COLO829 (cell line): ENCODE measurements around the gene CACNA2D3.

Experiments
- DNase-seq: peaks from one replicate; pipeline ENCODE4 v3.0.0; 2012; ENCODE audit warnings: low spot score

Gene CACNA2D3

DNA sequence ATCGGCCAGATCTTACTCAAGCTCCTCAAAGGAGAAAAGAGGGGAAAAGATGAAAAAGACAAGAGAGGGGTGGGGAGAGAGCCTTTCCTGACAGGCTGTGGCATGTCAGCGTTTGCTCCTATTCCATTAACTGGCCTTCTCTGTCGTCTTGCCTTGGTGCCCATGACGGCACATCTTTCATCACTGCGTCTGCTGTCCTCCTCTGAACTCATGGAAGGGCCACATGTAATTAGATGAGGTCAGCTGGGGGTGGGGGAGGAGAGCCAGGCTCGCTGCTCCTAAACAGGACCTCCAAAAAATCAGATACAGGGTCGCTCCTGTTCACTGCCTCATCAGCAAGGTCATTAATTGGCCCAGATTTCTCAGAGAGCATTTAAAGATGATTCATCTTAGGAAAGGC, 755.8 kb downstream of the CACNA2D3 start:
- DNase-seq = no peak

DNA sequence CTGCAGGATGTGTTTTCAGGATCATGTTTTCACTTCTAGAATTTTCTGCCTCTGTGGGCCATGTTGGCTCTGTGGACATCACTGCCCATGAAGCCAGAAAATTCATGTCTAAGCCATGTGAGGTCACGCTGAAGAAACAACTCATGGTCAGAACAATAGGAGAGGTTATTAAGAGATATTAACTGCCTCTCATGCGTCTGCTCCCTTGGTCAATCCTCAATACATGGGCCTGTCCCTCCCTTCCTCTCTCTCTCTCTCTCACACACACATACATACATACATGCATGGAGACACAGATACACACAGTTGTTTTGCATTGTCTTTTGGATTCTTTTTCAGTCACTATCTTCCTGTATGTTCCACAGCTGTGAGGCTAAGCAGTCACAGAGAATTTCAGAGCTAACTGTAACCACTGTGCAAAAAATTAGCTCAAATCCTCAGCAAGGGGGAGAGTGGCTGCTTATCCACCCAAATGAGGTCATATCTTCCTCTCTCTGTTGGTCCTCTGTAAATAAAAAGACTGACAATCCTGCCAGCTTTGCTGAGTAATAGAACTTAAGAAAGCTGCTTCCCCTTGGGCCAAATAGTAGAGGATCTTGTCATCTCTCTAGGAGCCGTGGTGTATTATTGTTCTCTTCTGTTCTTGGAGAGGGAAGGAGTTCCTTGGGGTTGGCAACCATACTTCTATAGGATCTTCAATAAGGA, 759.9 kb downstream of the CACNA2D3 start:
- no peak for DNase-seq

DNA sequence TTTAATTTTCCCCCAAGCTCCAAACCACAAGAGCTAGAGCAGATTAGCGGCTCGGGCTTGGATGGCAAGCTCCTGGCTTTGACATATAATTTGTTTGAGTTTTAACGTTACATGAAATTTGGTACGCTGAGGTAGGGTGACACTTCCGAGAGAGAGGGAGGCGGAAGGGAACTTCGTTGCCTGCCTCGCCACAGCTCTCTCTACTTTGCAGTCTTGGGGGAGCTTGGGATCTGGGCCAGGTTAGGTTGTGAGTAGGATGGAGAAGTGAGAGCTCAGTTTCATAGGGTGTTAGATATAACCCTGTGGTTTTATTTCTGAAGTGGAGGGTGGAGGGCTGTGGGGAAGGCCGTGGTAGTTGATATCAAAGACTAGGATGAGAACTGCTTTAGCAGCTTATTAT, 765.8 kb downstream of the CACNA2D3 start:
- DNase-seq = no peak

DNA sequence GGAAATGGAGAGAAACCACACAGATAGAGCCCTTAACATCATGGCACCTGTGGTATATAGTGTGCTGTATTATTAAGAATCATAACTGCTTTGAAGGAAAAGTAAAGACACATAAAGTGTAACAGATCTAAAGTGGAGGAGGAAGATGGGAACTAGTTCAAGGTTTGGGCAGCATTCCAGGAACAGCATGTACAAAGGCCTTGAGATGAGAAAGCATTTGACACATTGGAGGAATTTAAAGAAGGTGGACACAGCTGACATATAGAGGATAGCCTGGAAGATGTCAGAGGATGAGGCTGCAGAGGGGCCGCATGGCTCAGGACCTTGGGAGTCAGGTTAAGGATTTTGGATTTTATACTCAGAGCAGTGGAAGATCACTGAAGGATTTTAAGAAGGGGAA, 766.5 kb downstream of the CACNA2D3 start:
- no peak for DNase-seq

- DNase-seq = no peak
Observed at GRCh38 chr3:54889731-54890130, 767.4 kb downstream of the CACNA2D3 start.

GRCh38 chr3:54891540-54891897, 769.2 kb downstream of the CACNA2D3 start:
- DNase-seq = peak; percentile 73

DNA sequence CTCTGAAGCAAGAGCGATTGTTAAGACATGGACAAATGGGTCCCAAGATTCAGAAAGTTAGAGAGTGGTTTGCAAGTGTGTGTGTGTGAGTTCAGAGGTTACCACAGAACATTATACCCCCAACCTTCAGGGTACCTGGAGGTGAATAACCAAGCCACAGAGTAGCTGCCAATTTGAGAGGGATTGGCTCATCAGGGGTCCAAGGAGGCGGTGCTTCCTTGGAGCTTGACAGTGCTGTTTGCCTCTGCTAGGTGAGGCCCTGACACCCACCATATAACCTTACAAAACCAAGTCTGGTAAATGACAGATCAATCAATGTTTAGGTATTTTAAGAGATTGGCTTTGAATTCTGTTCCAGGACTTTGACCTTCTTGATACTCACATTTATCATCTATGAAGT, 769.8 kb downstream of the CACNA2D3 start:
- DNase-seq = no peak

GRCh38 chr3:54895613-54896012, 773.3 kb downstream of the CACNA2D3 start:
- DNase-seq = no peak

DNA sequence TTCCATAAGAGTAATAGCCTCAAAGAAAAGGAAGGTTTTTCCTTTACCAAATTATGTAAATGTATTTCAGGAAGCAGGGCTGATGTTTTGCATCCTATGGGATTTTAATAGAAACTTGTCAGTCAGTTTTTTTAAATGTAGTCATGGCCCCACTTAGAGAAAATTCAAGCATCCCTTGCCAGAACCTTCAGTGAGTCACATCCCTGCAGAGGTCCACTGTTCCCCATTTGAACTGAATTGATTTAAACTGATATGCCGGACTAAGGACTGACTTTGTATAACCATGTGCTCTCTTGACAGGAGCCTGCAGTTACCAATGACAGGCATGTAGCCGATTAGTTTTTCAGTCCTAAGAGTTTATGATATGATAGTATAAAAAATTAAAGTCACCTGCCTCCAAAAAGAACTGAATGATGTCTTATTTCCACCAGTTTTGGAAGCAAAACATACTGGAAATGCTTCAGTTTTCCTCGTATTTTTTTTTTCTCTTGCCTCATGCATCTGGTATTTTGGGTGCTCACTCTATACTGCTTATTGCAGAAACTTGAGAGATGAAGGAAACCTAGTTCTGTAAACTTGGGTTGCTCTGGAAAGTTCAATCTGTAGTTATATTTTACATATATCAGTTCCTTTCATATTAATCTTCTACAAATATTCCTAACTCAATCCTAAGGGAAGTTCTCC, 774.8 kb downstream of the CACNA2D3 start:
- no peak for DNase-seq

- DNase-seq = no peak
Observed at GRCh38 chr3:54899273-54899672, 776.9 kb downstream of the CACNA2D3 start.

GRCh38 chr3:54900838-54901591, 778.7 kb downstream of the CACNA2D3 start:
- DNase-seq = no peak

DNA sequence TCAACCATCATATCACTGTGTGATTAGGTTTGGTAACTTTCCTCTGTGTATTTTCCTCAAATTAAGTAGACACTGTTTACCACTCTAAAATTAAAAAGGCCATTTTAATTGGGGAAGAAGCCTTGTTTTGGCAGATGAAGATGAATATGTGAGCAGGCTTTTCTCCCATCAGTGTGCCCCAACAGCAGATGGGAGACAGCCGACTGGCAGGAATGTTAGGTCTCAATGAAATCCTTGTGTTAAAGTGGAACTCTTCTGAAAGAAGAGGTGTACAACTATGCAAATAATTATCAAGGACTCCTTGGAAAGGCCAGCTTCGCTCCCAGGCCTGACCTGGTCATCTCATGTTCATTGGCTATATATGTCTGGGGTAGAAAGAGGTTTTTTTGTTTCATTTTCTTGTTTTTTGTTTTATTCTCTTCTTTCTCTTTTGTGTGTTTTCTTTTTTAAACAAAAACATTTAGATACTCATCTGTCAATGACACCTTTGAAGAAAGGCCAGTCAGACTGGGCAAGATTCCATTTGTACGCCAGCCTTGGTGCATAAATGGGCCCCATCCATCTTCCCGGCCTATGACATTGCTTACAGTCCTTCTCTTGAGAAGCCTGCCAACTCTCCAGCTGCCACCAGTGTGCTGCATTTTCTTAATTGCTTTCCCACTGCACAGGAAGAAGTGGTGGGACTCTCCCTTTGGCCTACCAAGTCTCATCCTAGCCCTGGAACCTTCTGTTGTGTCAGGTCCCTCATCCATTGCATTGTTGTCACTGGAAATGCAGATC, 779.7 kb downstream of the CACNA2D3 start:
- DNase-seq = no peak

DNA sequence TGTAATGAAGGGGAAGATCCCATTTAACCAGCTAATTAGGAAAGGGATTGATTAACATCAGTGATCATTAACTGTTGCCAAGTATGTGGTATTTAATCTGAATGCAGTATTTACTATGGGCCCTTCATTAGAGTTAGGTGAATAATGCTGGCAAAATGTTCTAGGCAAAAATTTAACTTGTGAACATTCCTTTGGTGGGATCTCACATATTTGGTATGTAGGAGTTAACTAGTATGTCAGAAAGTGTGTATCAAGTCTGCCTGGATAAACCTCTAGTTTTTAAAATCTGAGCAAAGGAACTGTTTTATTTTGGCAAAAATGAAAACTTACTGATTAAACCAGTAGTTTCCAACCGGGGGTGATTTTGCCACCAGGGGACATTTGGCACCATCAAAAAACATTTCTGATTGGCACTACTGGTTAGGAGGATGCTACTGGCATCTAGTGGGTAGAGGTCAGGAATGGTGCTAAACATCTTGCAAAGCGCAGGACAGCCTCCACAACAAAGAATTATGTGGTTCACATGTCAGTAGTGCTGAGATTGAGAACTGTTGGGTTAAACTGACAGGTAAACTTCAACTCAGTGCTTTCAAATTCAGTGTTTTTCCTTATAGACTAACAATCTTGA, 783.0 kb downstream of the CACNA2D3 start:
- DNase-seq = no peak

DNA sequence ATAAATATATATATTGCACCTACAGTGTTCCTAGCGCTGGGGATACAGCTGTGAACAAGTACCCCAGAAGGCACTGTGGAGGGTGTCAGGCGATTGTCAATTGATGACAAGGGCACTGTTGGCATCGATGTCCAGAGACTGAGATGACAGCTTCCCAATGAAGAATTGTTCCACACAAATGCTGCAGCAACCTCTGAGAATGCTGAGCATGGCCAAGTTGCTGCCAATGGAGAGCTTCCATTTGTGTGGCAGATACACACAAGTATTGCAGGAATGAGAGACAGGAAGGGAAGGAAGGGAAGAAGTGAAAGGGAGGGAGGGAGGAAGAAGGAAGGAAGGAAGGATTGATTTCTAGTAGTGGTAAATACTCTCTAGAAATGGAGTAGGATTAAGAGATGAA, 783.6 kb downstream of the CACNA2D3 start:
- no peak for DNase-seq

DNA sequence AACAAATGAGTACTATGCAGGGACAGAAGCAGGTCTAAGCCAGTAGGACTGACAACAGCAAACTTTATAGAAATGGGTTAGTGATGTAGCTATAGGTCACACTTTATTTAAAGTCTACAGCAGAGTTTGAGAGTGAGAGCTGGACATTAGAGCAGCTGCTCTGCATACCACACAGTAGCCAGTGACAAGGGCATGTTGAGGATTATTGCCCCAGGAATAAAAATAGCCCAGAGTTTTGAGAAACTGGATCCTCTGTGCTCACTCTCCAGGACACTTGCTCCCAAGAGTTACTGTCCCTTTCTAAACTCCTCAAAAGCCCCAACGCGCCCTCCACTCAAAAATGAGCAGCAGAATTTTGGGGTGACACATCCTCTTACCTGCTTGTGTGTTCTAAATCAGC, 784.4 kb downstream of the CACNA2D3 start:
- DNase-seq = no peak

- DNase-seq = no peak
Observed at GRCh38 chr3:54909191-54909590, 786.8 kb downstream of the CACNA2D3 start.

DNA sequence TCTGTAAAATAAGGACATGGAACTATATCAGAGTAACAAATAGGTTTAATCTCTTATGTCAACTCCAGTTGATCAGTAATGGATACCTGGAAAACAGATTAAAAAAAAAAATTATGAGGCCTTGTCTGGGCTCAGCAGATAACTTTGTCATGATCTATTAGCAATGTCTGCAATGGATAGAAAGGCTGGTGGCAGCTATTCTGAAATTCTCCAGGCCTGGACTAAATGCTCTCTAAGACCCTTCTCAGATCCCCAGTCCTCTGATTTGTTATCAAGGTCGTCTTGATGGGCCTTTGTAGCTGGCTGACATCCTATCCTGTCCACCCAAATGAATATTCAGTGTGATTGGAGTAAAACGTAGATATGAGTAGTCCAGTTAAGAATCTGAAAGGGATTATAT, 791.8 kb downstream of the CACNA2D3 start:
- no peak for DNase-seq

GRCh38 chr3:54915181-54915580, 792.8 kb downstream of the CACNA2D3 start:
- no peak for DNase-seq

DNA sequence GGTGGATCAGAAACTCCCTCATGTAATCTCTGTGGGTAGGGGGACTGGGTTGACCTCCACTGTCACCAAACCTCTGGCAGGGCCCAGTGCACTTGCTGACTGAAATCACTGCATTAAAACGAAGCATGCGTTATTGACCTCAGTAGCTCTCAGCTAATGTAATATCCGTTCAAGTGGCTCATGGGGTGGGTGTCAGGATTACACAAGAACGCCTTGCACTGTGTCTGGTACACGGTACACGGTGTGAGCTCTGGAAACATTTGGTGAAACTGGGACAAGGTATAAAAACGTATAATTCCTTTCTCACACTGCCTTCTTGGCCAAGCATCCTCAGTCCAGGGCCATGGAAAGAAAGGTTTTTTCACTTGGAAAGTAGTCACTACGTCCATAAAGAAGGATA, 793.6 kb downstream of the CACNA2D3 start:
- DNase-seq = no peak

DNA sequence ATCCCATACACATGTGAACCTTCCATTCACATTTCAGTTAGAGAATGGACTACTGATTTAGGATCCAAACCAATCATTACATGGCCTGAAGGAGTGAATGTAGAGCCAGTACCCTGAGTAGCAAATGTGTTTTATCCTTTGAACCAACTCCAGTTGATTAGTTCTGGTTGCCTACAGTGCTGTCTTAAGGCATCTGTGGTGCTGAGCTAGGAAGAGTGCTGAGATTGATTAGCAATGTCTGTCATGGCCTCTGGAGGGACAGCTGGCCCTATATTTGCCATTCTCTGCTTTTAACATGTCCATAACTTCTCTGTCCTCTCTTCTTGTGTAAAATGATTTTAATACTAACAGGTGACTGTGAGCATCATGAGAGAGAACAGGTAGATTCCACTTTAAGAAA, 794.4 kb downstream of the CACNA2D3 start:
- DNase-seq = no peak

- DNase-seq = no peak
Observed at GRCh38 chr3:54917174-54917573, 794.8 kb downstream of the CACNA2D3 start.

DNA sequence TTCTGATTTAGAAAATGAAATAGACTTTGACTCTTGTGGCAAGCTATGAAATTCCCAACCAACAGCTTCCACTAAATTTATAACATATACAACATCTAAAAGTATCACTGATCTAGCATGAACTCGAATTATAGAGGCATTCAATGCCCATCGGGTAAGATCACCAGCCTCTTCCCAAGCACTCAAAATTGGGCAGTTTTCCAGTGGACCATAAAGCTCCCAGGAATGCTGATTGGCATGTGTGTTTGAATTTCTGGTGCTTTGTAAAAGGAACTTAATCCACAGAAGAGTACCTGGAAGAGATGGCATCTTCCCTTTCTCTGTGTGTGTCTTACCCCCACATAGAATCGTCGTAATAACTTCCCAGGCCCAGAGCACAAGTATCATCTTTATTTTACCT, 795.5 kb downstream of the CACNA2D3 start:
- no peak for DNase-seq
